Upper lobe of right lung (tissue), 1 donor: ENCODE data around the gene ABHD12B. TPM values are rescaled to one million over a fixed set of nuclear protein-coding genes. Genes with fewer than 3 reads are reported as not detected.
A peak's percentile ranks its signal among the peaks of the same experiment; 100 is the strongest.

Source experiments
- ATAC-seq: fragments of 200-7000 bp; cut with Tn5 transposase; one replicate; pipeline ENCODE4 v1.9.1; 2020; ENCODE audit warnings: mild to moderate bottlenecking, moderate library complexity
- DNase-seq: peaks from one replicate; pipeline ENCODE4 v3.0.0-alpha.2; 2020
- H3K27ac ChIP-seq: fragments of 200-600 bp; one replicate; pipeline ENCODE4 v1.8.0; 2022
- H3K27me3 ChIP-seq: fragments of 200-600 bp; one replicate; pipeline ENCODE4 v1.8.0; 2022; ENCODE audit warnings: mild to moderate bottlenecking
- H3K36me3 ChIP-seq: fragments of 200-600 bp; one replicate; pipeline ENCODE4 v1.8.0; 2022
- H3K4me1 ChIP-seq: fragments of 200-600 bp; one replicate; pipeline ENCODE4 v1.8.0; 2022
- H3K4me3 ChIP-seq: fragments of 200-600 bp; one replicate; pipeline ENCODE4 v1.8.0; 2022; ENCODE audit warnings: mild to moderate bottlenecking
- H3K9me3 ChIP-seq: fragments of 200-600 bp; one replicate; pipeline ENCODE4 v1.8.0; 2022
- intact Hi-C: fragments of 100-400 bp; cut with DNase I; formaldehyde crosslinking; loops from one replicate; pipeline ENCODE4 v1.11.0; 2022
- long read RNA-seq: library from polyadenylated mRNA; unstranded; transcript quantifications from one replicate; pipeline ENCODE4 v2.0.0, GENCODE V29; 2021
- total RNA-seq: library from RNA; stranded (reverse); fragmentation: NEBNext Ultra II Directional; extraction: Animal tissue kit (Norgen Biotek cat#: 25700); gene quantifications from one replicate; pipeline ENCODE4 v1.2.1, GENCODE V29; 2021
- TF ChIP-seq, protein P1 (sequence below): fragments of 200-600 bp; IDR thresholded peaks from one replicate; pipeline ENCODE4 v1.8.0; 2022; ENCODE audit warnings: antibody characterized with exemption
- donor health status: DM: no; HTN: yes; CAD: no; lungs with severe emphysema.

ABHD12B gene, protein sequence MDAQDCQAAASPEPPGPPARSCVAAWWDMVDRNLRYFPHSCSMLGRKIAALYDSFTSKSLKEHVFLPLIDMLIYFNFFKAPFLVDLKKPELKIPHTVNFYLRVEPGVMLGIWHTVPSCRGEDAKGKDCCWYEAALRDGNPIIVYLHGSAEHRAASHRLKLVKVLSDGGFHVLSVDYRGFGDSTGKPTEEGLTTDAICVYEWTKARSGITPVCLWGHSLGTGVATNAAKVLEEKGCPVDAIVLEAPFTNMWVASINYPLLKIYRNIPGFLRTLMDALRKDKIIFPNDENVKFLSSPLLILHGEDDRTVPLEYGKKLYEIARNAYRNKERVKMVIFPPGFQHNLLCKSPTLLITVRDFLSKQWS
- total RNA-seq: 0.43 TPM
- long read RNA-seq, partial matches to known transcripts: 0 of 2 reads
- long read RNA-seq, other reads (novel, unspliced or antisense): 2 of 2 reads

DNA sequence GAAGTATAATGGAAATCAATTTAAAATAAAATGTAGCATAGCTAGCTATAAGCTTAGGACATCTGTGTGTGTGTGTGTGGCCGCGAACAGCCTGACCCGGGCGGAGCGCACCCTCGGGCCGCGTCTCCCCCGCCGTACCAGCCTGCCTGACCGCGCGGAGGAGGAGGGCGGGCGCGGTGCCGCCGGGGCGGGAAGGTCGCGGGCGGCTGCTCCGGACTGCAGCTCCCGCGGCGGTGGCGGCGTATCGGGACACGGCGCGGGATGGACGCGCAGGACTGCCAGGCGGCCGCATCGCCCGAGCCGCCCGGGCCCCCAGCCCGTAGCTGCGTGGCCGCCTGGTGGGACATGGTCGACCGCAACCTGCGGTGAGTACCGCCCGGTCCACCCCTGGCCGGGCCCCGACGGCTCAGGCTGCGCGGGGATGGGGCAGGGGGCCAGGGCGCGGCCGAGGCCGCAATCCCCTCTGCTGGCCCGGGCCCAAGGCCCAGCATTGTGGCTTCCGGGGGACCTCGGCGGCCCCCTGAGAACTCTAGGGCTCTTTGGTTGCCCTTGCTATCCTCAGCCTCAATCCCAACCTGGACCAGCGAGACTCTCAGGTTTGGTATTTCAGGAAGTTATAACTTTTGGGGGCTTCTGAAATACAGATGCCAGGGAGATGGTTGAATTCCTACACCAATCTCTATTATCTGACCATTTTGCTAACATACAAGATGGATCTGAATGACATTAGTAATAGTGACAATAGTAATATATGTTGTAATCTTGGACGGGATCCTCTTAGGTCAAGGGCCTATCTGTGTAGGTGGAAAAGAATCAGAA, at the start of gene ABHD12B:
Gene ABHD12B, plus strand, starts transcription at position 140 of the 819 bp plus-strand sequence. Its CDS starts 122 bp downstream, at position 262.
- H3K27me3 ChIP-seq: peaks cover 12% of the 10 kb centered on the region
- H3K4me1 ChIP-seq: peaks cover 3% of the 10 kb centered on the region
- ATAC-seq (peak; percentile 82), DNase-seq (no peak)
- no peaks in the 10 kb centered on the region for H3K36me3 ChIP-seq
- H3K4me3 ChIP-seq: no peak within 1 kb of the TSS
- intact Hi-C loops: no loop called here
- no peak within 1 kb of the TSS for H3K27ac ChIP-seq
- no peaks in the 10 kb centered on the region for H3K9me3 ChIP-seq
- TF ChIP-seq, protein P1, sequence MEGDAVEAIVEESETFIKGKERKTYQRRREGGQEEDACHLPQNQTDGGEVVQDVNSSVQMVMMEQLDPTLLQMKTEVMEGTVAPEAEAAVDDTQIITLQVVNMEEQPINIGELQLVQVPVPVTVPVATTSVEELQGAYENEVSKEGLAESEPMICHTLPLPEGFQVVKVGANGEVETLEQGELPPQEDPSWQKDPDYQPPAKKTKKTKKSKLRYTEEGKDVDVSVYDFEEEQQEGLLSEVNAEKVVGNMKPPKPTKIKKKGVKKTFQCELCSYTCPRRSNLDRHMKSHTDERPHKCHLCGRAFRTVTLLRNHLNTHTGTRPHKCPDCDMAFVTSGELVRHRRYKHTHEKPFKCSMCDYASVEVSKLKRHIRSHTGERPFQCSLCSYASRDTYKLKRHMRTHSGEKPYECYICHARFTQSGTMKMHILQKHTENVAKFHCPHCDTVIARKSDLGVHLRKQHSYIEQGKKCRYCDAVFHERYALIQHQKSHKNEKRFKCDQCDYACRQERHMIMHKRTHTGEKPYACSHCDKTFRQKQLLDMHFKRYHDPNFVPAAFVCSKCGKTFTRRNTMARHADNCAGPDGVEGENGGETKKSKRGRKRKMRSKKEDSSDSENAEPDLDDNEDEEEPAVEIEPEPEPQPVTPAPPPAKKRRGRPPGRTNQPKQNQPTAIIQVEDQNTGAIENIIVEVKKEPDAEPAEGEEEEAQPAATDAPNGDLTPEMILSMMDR: no peak

DNA sequence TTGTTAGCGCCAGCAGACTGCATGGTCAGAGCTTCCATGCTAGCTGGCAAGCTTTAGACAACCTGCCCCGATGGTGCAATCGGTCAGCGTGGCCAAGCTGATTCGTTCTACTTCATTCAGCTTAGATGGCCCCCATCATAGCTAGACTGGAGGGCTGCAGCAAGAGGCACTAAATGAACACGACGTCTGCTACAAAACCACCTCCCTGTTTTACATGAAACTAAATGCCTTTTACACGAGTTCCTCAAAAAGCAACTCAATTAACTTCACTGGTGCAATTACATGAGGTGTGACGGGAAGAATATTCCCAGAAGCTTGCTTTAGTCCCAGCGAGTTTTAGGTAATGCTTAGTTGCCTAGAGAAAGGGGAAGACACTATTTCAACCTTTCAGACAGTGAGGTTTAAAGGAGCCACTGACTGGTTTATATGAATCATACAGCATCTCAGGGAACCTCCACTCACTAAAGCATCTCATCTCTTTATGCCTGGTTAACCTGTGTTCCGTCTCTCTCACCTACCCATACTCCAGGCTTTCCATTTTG, 49.3 kb upstream of the ABHD12B start:
- no peak overlapping the region for H3K27ac ChIP-seq
- no peaks in the 10 kb centered on the region for H3K27me3 ChIP-seq
- TF ChIP-seq, protein P1: no peak
- peaks cover 19% of the 10 kb centered on the region for H3K4me1 ChIP-seq
- ATAC-seq: peak; percentile 29
- H3K36me3 ChIP-seq: no peaks in the 10 kb centered on the region
- no peaks in the 10 kb centered on the region for H3K9me3 ChIP-seq
- DNase-seq: no peak
- intact Hi-C loops: no loop called here
- H3K4me3 ChIP-seq: no peak overlapping the region

DNA sequence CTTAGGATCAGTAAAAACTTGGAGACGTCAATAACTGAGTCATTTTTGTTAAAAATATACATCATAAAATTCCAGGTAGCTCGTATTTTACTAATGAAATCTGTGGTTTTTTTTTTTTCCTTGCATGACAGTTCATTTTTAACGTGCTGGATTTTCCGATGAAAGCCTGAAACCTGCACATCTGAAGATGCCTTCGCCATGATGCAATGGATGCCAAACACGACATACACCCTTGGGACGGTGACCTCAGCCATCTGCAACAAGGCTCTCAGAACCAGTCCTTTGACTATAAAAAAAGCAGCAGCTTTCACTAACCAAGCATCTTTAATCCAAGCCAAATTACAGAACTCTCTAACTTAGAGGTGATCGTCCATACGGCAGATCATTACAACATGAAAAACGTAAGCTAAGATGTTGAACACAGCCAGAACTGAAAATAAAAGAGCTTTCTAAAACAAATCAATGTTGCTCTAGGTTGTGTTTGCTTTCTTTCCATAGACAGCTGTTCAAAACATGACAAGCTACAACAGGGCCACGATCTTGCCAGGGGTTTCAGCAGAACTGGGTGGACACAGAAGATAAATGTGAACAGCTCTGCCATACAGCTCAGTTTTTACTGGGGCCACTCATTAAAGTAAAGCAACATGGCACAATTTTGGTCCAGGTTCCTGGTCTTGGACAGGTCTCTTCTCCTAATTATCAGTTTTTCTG, 48.6 kb upstream of the ABHD12B start:
- peaks cover 22% of the 10 kb centered on the region for H3K4me1 ChIP-seq
- H3K27ac ChIP-seq: no peak overlapping the region
- ATAC-seq (no peak), DNase-seq (no peak)
- TF ChIP-seq, protein P1: no peak
- no peaks in the 10 kb centered on the region for H3K36me3 ChIP-seq
- intact Hi-C loops: no loop called here
- no peaks in the 10 kb centered on the region for H3K27me3 ChIP-seq
- no peaks in the 10 kb centered on the region for H3K9me3 ChIP-seq
- H3K4me3 ChIP-seq: no peak overlapping the region

DNA sequence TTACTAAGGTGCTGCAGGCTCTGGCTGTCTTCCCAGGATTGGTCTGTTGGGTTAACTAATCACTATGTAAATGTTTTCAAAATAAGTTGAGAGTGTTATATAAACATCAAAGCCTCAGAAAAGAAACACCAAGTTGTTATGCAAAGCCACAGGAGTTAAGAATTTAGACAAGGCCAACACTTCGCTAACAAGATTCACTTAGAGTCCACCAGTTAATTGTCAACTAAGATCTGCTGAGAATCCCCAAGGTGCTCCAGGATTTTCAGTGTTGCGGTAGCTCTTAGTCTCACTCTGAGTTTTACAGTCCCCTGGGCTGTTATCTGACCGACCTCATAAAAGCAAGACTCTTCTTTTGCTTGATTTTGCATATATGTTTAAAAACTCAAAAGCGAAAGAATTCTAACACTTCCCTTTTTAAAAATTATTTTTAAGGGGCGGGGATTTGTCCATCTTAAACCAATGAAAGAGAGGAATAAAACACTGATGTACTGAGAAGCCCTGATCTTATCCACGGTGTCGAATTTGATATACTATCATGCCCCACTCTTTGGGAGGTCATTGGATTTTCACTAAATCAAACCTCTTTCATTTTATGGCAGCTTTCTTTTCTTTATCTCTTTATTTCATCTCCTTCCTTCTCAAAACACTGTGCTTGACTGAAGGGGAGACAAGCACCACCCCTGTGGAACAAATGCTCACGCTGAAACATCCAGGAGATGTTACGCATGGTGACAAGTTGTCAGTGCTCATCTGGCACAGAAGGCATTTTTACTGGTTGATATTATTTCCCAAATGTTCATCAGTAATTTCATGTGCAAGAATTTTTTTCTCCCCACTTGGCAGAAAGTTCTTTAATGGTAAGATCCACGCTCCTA, 47.9 kb upstream of the ABHD12B start:
- no peak for ATAC-seq
- Histone ChIP-seq H3K4me1 (peaks cover 26% of the 10 kb centered on the region), H3K4me3 (no peak overlapping the region), H3K9me3 (no peaks in the 10 kb centered on the region), H3K27me3 (no peaks in the 10 kb centered on the region), H3K36me3 (no peaks in the 10 kb centered on the region), H3K27ac (no peak overlapping the region)
- DNase-seq: no peak
- TF ChIP-seq, protein P1: no peak
- intact Hi-C loops: no loop called here
